B cell (primary cell): Measurements from ENCODE around the gene FAM43A. TPM values are rescaled to one million over a fixed set of nuclear protein-coding genes. Genes with fewer than 3 reads are reported as not detected.

Experiments used
- ATAC-seq: fragments of 200-7000 bp; cut with Tn5 transposase; one replicate; pipeline ENCODE4 v1.10.0; 2021; ENCODE audit warnings: low read depth, mild to moderate bottlenecking, moderate number of reproducible peaks, moderate library complexity
- CTCF ChIA-PET: fragments of 350-600 bp; sonication (Branson Sonifier 250); formaldehyde crosslinking; loops from one replicate; lab custom pipeline; 2021; ENCODE audit warnings: antibody characterized with exemption, inconsistent platforms; lab: Charles Lee
- POLR2A ChIA-PET: fragments of 350-600 bp; sonication (Branson Sonifier 250); formaldehyde crosslinking; loops from one replicate; lab custom pipeline; 2021; ENCODE audit warnings: antibody characterized with exemption; lab: Charles Lee
- DNase-seq: peaks from one replicate; pipeline ENCODE4 v3.0.0; 2013
- H2AFZ ChIP-seq: 2 replicates; pipeline ENCODE4 v1.6.1; 2012; ENCODE audit warnings: mild to moderate bottlenecking, low read depth, low read length; ENCODE audit not compliant: insufficient read depth, poor library complexity, severe bottlenecking
- H3K27ac ChIP-seq, 2 donors: 1 replicate in 1 of 2; 2 replicates in 1 of 2; pipeline ENCODE4 v1.5.1; 2012 to 2013; ENCODE audit warnings: low read length in 2 of 2, mild to moderate bottlenecking in 2 of 2, moderate library complexity in 1 of 2
- H3K27me3 ChIP-seq, 4 experiments: fragments of 200-600 bp in 1 of 4; sonication (generic) in 1 of 4; replicated peaks in 1 of 4; 1 replicate in 2 of 4; 2 replicates in 2 of 4; pipeline versions ENCODE4 v1.6.1 to v1.7.0; 2013 to 2016; ENCODE audit warnings: low read length in 3 of 4, mild to moderate bottlenecking in 2 of 4, mixed read lengths in 1 of 4, moderate library complexity in 1 of 4; ENCODE audit not compliant: insufficient read depth in 4 of 4, control insufficient read depth in 3 of 4; ENCODE audit errors: control extremely low read depth in 1 of 4
- H3K36me3 ChIP-seq, 2 experiments: replicated peaks in 1 of 2; 1 replicate in 1 of 2; 2 replicates in 1 of 2; pipeline versions ENCODE4 v1.6.1 to v1.7.1; 2013; ENCODE audit warnings: low read length in 1 of 2; ENCODE audit not compliant: insufficient read depth in 2 of 2, control insufficient read depth in 1 of 2; ENCODE audit errors: control extremely low read depth in 1 of 2, extremely low read depth in 1 of 2
- H3K4me1 ChIP-seq, 2 donors: fragments of 200-600 bp in 1 of 2; sonication (generic) in 1 of 2; 1 replicate in 1 of 2; 2 replicates in 1 of 2; pipeline versions ENCODE4 v1.5.1 to v1.6.1; 2013 to 2017; ENCODE audit warnings: low read length in 2 of 2; ENCODE audit not compliant: control insufficient read depth in 2 of 2, insufficient read depth in 2 of 2
- H3K4me2 ChIP-seq: replicated peaks from 2 replicates; pipeline ENCODE3; 2012; ENCODE audit warnings: mild to moderate bottlenecking, low read depth, low read length; ENCODE audit not compliant: poor library complexity, severe bottlenecking
- H3K4me3 ChIP-seq, 5 experiments: fragments of 200-600 bp in 1 of 5; sonication (generic) in 1 of 5; 1 replicate in 3 of 5; 2 replicates in 2 of 5; pipeline versions ENCODE4 v1.5.1 to v1.7.0; 2011 to 2016; ENCODE audit warnings: low read length in 4 of 5, mild to moderate bottlenecking in 4 of 5, low read depth in 2 of 5, control low read depth in 1 of 5, moderate library complexity in 1 of 5; ENCODE audit not compliant: insufficient read depth in 1 of 5; ENCODE audit errors: control extremely low read depth in 1 of 5, extremely low read depth in 1 of 5
- H3K79me2 ChIP-seq: fragments of 200-600 bp; sonication (generic); one replicate; pipeline ENCODE4 v1.6.0; 2016; ENCODE audit warnings: low read length; ENCODE audit not compliant: control insufficient read depth, insufficient read depth
- H3K9ac ChIP-seq: fragments of 200-600 bp; sonication (generic); 2 replicates; pipeline ENCODE4 v1.6.1; 2017; ENCODE audit warnings: mild to moderate bottlenecking, low read length, moderate library complexity
- H3K9me3 ChIP-seq, 3 donors: one replicate each; pipeline versions ENCODE4 v1.6.1 to v1.7.1; 2013; ENCODE audit warnings: low read length in 2 of 3; ENCODE audit not compliant: control insufficient read depth in 2 of 3, insufficient read depth in 1 of 3; ENCODE audit errors: control extremely low read depth in 1 of 3
- H4K20me1 ChIP-seq: 2 replicates; pipeline ENCODE4 v1.6.0; 2012; ENCODE audit warnings: mild to moderate bottlenecking, low read length; ENCODE audit not compliant: insufficient read depth, control insufficient read depth, poor library complexity, severe bottlenecking
- H3K27ac Mint-ChIP-seq: one replicate; pipeline ENCODE4 v1.8.0; 2021; ENCODE audit warnings: mixed read lengths
- H3K27me3 Mint-ChIP-seq: one replicate; pipeline ENCODE4 v1.8.0; 2021; ENCODE audit warnings: mixed read lengths
- H3K4me1 Mint-ChIP-seq: one replicate; pipeline ENCODE4 v1.8.0; 2021; ENCODE audit warnings: mixed read lengths
- H3K4me3 Mint-ChIP-seq: one replicate; pipeline ENCODE4 v1.8.0; 2021; ENCODE audit warnings: mixed read lengths
- H3K9me3 Mint-ChIP-seq: one replicate; pipeline ENCODE4 v1.8.0; 2022; ENCODE audit warnings: mixed read lengths; ENCODE audit not compliant: insufficient read depth
- CTCF ChIP-seq: fragments of 200-600 bp; IDR thresholded peaks from one replicate; pipeline ENCODE4 v1.8.0; 2022; ENCODE audit warnings: antibody characterized with exemption, mild to moderate bottlenecking
- EZH2 ChIP-seq: IDR thresholded peaks from 2 replicates; pipeline ENCODE4 v1.6.1; 2012; ENCODE audit warnings: borderline replicate concordance, low read depth, mild to moderate bottlenecking, moderate library complexity, low read length; ENCODE audit not compliant: insufficient read depth, poor library complexity, severe bottlenecking
- WGBS: methylation state at CpG from one replicate; pipeline ENCODE4 v1.1.5; 2013; ENCODE audit warnings: missing lambda C conversion rate; ENCODE audit not compliant: insufficient coverage; 5-methylcytosine and 5-hydroxymethylcytosine counted together
- intact Hi-C: fragments of 100-400 bp; cut with micrococcal nuclease; formaldehyde crosslinking; loops from one replicate; pipeline ENCODE4 v1.10.0; 2022
- polyA plus RNA-seq: library from polyadenylated mRNA; depleted of rRNA; stranded (reverse); fragments of >200 nt; gene quantifications from 2 replicates; pipeline ENCODE4 v1.2.3, GENCODE V29; 2012
- total RNA-seq, 2 donors: library from RNA; stranded (reverse); fragments of 120-200 nt in 1 of 2; gene quantifications; 1 replicate in 1 of 2; 2 replicates in 1 of 2; pipeline versions ENCODE4 v1.2.3 to v1.2.4, GENCODE V29; 2013 to 2022

FAM43A gene
- total and polyA plus RNA-seq, 2 donors (not counting 1 experiment from before 2014, with no cell fraction given): 17.1 to 78.6 TPM

- DNase-seq (peak; percentile 89), ATAC-seq (peak; percentile 58)
- intact Hi-C loops: loop anchor here (1.0 kb wide), 2 partner anchors 46 to 78 kb away; no protein-coding TSS in a partner anchor
- ChIA-PET POLR2A (interaction anchor here (1.1 to 2.0 kb wide), 7 partner anchors 9 to 851 kb away, joined by 3 to 22 read pairs (median 5); partner anchors contain the start of gene LSG1), CTCF (interaction anchor here (0.7 to 13.4 kb wide), 10 partner anchors 9 to 580 kb away, joined by 3 to 231 read pairs (median 4); partner anchors contain the start of genes LSG1 and XXYLT1)
- WGBS: 28% methylated on average over 6 of the region's 15 CpGs
- Histone ChIP-seq H3K4me3 (peak overlapping the region in 3 of 5 experiments; percentile 13 to 28 (median 13)), H3K27ac (peak overlapping the region; percentile 78), H3K79me2 (peaks cover 12% of the 10 kb centered on the region), H3K9me3 (peaks cover 0 to 14% (median 0%) of the 10 kb centered on the region in 3 donors), H3K36me3 (peaks cover 0 to 5% of the 10 kb centered on the region in 2 experiments), H2AFZ (no peak overlapping the region), H4K20me1 (peaks cover 17% of the 10 kb centered on the region), H3K4me1 (peaks cover 71 to 88% of the 10 kb centered on the region in 2 donors), H3K9ac (peak overlapping the region; percentile 10), H3K27me3 (no peaks in the 10 kb centered on the region), H3K4me2 (peak overlapping the region; percentile 62)
- peak overlapping the region; percentile 97 for H3K27ac Mint-ChIP-seq
- H3K4me3 Mint-ChIP-seq: peak overlapping the region; percentile 82
- TF ChIP-seq EZH2 (no peak), CTCF (no peak)
- peaks cover 78% of the 10 kb centered on the region for H3K4me1 Mint-ChIP-seq
- peaks cover 2% of the 10 kb centered on the region for H3K9me3 Mint-ChIP-seq
- no peaks in the 10 kb centered on the region for H3K27me3 Mint-ChIP-seq
These were observed 6.0 kb downstream of the FAM43A start for GRCh38 chr3:194691481-194692283.
